Measurements from ENCODE around the gene MATN3.
A peak's percentile ranks its signal among the peaks of the same experiment; 100 is the strongest.
"Not testable (repeated sequence)": the region's sequence is repeated elsewhere in the genome, so short reads cannot be mapped to it uniquely, and the experiment has no call there.

Gene MATN3, protein sequence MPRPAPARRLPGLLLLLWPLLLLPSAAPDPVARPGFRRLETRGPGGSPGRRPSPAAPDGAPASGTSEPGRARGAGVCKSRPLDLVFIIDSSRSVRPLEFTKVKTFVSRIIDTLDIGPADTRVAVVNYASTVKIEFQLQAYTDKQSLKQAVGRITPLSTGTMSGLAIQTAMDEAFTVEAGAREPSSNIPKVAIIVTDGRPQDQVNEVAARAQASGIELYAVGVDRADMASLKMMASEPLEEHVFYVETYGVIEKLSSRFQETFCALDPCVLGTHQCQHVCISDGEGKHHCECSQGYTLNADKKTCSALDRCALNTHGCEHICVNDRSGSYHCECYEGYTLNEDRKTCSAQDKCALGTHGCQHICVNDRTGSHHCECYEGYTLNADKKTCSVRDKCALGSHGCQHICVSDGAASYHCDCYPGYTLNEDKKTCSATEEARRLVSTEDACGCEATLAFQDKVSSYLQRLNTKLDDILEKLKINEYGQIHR

DNA sequence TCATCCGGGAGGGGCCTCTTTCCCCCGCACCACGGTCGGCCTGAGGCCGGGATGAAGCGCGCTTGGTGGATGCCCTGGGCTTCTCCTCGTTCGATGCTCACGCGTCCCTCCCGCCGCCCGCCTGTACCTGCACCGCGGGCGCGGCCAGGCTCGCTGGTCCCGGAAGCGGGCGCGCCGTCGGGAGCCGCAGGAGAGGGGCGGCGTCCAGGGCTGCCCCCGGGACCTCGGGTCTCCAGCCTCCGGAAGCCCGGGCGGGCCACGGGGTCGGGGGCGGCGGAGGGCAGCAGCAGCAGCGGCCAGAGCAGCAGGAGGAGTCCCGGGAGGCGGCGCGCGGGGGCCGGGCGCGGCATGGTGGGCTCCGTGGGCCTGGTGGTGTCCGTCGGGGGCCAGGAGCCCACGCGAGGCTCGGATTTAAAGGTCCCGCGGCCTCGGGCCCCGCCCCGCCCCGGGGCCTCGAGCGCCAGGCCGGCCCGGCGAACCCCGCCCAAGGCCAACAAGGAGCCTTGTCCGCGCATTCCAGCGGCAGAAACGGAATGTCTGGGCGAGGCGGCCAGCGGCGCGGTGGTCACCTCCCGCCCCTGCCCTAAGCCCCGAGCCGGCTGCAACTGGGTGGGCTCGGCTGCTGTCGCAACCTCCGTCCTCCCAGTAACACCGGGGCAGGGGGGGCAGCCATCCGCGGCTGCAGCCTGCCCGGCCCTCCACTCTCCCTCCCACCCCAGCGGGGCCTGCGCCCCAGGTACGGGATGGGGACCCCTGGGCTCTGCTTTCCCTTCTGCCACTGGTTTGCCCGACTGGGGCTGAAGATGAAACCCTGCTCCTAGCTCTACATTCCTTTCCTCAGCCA is at the start of gene MATN3:
MATN3 (minus strand) TSS at position 387 of the 844 bp plus-strand sequence; CDS start at position 350, 37 bp downstream.
- no peak for DNase-seq

DNA sequence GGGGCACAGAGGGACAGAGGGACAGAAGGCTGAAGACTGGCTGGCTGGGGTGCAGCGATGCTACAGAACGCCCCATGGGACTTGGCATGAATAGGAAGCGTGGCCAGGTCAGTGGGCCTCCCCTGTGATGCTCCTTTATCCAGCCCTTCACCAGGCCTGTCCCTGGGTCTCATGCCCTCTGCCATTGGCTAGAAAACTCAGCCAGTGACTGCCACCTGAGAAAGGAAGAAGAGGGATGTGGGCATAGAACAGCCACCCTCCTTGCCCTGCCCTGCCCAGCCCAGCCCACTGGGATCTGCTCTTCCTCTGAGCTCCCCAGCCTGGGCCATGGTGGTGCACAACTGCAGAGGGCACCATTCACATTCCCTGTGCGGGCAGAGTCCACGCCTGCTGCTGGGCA is 49.5 kb upstream of the MATN3 start:
- DNase-seq, result no peak

DNA sequence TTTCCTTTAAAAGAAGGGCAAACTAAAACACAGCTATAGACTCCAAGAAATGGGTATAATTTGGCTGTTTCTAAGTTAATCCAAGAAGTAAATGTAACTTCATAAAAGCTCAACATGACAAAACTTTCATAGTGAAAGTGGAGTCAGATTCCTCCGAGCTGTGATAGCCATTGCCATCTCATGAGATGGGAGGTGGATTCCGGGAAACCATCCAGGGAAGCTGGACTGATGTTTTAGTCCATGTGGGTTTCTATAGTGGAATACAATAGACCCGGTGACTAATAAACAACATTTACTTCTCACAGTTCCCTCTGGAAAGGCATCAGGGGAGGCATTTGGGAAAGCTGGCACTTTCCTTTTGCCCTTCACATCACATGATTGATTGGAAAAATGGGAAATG is 49.0 kb upstream of the MATN3 start:
- DNase-seq, result no peak

DNA sequence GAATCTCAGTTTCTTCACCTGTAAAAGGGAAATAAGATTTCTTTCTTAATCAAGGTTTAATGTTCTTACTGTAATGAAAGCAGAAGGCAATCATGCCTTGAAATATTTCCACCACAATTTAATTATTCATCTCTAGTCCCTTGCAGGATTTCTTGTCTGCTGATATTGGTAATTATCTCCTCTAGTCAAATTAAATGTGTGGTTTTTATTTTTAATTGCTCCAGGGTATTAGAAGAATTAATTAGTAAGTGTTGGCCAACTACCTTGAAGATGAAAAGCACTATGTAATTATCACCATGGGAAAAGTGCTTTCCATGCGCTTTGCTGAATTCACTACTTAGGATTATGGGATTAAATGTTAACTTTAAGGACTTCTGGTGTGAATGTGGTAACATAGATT is 47.6 kb upstream of the MATN3 start:
- DNase-seq, result no peak

DNA sequence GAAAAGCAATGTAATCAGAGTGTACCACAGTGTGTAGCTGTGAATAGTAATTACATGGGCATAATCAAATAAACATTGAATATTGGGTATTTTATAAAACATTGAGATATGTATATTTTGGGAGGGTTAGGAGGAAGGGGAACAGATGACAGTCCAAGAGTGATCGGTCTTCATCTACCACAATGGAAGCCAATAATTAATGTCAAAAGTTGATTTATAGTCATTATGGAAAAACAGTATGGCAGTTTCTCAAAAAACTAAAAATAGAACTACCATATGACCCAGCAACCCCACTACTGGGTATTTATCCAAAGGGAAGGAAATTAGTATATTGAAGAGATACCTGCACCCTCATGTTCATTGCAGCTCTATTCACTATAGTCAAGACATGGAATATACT is 44.8 kb upstream of the MATN3 start:
- no peak for DNase-seq

DNA sequence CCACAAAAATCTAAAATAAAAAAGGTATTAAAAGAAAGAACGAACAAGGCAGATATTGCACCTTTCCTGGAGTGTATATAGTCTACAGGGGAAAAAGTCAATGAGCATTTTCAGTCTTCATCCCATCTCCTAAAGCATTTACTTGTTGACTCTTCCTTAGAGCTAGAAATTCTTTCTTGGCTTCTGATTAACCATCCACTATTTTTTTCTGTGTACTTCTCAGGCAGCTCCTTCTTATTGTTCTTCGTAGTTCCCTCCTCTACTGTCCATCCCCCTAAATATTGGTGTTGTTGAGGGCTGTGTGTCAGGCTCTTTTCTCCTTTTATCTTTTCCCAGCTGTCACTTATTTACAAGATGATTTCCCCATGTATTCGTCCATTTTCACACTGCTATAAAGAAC is 42.5 kb upstream of the MATN3 start:
- DNase-seq, result no peak

DNA sequence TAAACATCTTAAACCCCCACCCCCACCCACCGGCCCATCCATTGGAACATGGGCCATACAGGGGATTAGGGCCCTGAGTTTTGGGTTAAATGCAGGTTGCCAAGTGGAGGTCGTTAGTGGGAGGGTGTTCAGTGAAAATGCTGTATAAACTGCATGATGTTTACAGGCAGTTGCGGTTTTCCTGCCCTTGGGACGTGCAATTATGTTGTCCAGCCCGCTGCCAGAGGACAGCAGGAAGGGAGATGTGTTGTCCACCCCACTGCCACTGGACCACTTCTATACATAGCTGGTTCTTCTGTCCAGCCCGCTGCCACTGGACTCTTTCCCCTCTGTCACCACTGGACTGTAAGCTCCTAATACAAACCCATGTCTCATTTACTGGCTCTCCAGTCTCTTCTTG is 41.7 kb upstream of the MATN3 start:
- DNase-seq, result no peak

DNA sequence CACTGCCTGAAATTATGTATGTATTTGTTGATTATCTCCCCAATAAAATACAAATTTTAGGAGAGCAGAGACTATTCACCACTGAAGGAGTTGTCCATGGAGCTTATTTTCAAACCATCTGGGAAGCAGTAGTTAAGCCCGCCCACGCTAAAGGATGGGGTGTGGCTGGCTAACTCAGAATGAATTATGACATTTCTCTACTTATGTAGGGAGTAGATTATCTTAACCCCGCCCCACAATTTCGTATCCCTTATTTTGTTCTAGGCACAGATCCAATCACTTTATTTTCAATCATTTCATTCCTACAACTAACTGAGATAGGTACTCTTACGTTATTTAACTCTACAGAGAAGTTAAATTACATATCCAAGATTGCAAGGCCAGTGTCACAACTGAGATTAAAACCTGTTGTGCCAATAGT is 40.4 kb upstream of the MATN3 start:
- DNase-seq, result peak; percentile 38 to 53

DNA sequence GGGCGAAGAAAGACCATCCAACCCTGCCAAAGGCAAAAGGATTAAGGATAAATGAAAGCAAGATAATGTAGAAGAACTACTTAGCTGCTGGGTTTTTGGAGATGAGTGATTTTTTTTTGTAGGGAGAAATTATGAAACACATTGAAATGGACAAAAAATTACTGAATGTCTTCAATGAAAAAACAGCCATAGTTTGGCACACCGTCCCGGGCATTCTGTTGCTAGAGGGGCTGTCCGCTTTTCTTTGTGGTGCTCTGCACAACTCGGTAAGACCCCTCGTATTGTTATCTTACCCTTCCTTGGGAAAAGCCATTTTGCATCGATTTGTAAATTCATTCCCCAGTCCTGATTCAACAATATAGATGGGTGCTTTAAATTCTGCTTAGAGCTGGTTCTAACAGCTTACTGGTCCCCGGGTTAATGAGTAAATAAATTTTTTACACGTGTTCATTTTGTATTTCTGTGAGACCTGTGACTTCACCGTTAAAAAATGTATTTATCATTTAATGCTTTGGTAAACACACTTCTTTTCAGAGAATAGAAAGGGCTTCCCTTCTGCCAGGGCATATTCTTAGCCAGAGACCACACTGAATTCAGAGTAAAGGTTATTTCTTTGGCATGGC is 39.9 kb upstream of the MATN3 start:
- DNase-seq, result peak in 1 of 2 experiments; percentile 73

DNA sequence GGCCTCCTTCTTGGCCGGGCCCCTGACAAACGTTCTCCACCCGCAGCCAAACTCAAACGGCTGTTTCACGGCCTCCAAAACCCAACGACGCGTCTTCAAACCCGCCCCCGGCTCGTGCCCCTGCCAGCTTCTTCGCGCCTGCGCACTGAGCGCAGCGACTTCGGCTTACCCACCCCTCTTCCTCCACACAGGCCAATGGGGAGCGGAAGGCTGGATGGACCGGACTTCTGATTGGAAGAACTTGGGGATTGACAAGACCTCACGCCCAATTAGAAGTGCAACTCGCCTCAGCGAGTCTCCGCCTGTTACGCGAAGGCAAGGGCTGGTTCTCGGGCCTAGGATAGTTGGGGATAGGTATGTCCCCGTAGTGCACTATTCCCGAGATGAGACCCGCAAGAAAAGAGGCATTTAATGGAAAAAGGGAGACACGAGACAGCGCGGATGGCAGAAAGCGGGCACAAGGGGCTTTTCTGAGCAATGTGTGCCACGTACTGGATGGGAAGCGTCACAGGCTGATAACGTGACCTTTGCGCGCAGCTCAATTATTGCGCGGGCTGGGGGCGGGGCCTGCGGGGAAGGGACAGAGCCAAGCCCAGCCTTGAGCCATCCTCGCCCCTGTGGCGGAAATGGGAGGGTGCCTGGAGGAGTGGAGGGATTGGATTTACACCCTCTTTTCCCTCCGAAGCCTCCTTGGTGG is 39.2 kb upstream of the MATN3 start, which contains the start of gene LAPTM4A:
LAPTM4A (minus strand) TSS at position 97 of the 697 bp plus-strand sequence. CDS start 108 bp downstream, outside the sequence.
- peak; percentile 99 to 100 for DNase-seq

DNA sequence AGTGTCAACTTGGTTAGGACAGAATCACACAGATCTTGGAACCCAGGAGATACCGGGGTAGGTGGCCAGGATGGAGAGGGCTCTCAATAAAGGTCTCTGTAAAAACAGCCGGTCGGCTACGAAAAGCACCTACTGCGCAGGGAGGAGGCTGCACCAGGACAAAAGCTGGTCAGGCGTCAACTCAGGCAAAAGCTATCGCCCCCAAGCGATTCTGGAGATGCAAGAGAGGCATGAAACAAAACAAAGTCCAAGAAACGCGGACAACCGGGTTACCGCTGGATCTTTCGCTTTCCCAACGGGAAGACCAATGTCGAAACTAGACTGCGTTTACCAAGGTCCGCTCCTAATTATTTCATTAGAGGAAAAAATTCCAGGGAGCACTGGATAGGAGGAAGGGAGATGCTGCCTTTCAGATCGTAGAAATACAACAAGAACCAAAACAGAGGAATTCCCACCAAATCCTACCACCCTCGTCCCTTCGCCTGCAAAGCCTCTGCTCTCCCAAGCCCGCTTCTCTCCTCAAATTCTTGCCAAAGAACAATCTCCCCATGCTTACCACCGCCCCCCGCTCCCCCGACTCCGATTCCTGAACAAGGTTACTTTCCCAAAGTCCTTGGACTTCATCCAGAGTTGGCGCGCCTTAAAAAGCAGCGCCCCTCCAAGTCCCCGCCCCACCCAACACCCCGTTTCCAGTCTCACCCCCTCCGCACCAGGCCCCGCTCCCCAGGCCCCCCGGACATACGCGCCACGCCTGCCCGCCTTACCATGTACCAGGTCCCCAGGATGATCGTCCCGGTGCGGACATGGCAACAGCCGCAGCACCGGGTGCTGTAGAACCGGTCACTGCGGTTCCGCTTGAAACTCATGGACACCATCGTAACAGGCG is 38.4 kb upstream of the MATN3 start:
- DNase-seq, result no peak

DNA sequence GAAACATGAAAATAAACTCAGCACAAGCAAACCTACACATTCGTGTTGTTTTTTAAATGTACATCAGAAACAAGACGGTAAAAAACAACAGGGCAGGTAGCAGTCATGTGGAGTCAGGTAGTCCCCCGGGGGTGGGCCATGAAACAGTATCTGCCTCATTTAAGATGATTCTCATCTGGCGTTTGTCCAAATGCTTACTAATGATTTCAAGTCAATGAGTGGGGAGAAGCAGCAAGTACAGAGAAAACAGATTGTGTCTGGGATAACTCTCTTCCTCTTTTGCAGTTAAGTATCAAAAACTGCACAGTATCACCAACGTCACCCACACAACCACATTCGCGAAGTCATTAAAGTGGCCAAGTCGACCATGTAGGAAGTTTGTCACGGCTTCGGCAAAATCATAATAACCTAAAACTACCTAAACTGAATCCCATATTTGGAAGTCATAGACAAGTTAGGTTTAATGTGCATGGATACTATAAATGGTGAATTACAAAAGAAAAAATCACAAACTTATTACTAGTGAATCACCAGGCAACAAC is 37.7 kb upstream of the MATN3 start:
- peak; percentile 66 to 76 for DNase-seq

DNA sequence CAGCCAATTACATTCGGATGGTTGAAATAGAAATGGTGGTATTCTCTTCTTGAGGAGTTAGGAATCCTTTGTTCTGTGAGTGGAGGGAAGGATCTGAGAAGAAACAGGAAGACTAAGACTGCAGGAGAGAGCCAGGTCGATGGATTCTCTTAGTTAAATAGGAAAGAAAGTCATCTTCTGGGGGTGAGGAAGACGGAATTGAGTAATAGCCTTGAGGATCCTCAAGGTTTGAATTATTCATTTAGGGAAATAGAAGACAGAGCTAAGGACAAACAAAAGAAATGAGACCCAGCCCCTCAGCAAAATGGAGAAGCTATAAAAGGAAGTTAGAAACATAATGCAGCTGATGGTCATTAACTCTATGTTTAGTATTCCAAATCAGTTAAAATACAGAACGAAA is 37.2 kb upstream of the MATN3 start:
- DNase-seq, result no peak

DNA sequence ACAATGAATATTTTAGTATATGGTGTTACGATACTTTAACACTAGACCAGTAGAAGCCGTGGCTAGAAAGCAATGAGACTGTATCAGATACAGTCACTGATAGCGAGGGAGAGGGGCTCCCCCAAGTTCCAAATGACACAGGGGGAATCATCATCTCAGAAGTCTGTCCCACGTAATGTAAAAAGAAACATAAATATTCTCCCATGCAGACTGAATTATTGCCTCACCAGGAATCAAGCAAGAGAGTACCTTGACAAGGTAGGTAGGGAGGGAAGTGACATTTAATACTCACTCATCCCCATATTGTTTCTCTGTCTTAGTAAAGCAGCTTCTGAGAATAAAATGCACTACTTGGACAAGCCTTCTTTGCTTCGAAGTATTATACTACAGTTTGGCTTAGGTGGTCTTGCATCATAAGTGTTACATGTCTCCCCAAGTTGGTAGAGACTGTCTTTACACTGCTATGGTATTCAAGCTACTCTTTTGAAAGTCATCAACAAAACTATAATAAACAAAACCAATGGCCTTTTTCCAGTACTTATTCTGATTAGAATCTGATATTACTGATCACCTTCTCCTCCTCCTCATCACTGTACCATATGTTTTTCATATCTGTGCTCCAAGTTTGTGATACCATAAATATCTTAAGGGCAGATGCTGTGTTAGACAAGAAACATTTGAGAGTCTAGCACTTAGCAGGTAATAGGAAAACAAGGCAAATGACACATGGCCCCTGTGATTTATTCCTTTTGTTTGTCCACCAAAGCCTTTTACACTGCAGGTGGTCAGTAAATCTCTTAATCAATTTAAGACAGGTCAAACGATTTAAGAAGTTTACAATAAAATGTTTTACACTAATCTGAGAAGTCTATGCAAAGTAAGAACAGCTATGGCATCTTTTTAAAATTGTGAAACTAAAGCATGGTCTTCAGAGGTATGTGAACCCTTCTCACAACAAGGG is 36.3 kb upstream of the MATN3 start:
- DNase-seq, result no peak

DNA sequence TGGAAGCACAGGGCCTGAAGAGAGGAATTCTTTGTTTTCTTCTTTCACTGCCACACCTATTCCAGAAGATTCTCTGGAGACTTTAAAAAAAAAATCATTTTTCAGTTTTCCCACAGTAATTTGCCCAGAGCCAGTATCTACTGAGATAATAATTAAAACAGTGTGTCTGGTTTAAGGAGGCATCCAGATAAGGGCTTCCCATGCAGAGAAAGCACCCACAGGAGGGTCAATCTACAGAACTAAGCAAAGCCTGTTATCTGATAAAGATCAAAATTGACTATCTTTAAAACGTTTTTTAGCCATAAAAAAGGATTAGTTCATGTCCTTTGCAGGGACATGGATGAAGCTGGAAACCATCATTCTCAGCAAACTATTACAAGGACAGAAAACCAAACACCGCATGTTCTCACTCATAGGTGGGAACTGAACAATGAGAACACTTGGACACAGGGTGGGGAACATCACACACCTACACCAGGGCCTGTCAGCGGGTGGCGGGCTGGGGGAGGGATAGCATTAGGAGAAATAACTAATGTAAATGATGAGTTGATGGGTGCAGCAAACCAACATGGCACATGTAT is 33.3 kb upstream of the MATN3 start:
- not testable (repeated sequence) for DNase-seq

DNA sequence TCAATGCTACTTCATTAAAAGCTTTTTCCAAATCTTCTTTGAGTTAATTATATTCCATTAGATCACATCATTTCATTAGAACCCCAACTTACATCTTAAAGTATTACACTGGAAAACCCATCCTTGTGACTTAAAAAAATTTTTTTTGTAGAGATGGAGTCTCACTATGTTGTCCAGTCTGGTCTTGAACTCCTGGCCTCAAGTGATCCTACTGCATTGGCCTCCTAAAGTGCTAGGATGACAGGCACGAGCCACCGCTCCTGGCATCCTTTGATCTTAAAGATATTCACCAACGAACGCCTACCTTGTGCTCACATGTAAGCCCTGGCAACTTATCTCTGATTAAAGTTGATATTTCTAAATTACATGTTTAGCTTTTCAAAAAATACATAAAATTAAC is 32.3 kb upstream of the MATN3 start:
- no peak for DNase-seq

DNA sequence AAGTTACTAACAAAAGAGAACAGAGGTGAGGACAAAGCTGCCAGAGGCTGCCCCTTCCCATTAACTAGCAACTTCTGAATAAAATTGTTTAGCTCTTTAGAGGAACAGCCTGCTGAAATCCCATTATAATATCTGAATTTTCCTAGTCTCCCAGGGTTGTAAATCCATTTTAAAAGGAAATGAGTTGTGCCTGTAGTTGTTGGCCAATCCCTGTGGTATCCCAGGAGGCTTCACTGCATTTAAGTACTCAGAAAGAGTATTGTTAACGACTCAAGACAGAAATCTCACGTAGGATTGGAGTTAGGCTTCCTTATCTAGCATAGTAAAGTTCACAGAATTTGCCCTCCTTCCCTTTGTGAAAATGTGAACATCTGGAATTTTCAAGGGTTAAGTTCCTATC is 30.1 kb upstream of the MATN3 start:
- no peak for DNase-seq

DNA sequence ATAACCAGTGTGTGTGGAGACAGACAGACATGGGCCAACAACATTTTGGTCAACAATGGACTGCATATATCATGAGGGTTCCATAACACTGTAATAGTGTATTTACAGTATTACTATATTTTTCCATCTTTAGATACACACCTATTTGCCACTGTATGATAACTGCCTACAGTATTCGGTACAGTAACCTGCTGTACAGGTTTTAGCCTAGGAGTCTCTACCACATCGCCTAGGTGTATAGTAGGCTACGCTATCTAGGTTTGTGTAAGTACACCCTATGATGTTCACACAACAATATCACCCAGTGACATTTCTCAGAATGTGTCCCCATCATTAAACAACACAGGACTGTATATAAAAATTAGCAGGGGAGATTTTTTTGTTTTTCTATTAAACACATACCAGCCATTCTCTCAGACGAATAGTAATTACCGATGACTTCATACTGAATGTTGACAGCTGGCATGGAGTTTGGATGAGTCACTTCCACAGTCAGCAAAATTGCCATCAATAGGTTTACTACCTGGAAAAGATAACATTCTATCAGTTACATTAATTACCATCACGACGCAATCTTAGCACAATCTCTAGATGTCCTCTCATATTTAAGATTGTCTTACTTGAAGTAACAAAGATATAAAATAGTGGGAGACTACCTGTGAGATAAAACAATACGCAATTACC is 28.2 kb upstream of the MATN3 start:
- no peak for DNase-seq

DNA sequence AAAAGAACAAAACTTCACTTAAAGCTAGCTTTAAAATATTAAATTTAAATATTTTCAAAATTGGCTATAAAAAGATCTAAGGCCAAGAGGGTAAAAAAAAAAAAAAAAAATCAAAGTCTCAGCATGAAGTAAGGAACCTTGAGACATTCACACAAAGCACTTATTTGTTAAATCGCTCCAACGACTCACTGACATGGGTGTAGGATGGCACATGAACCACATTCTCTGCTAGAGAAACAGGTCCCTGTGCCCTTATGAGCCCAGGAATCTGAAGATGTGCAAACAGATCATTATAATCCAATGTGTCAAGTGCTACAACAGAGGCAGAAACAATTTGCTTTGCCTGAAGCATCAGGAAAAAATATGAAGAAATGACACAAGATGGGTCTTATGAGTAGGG is 25.2 kb upstream of the MATN3 start:
- no peak for DNase-seq
